Measurements from ENCODE around the gene ZFR. TPM values are rescaled to one million over a fixed set of nuclear protein-coding genes. Genes with fewer than 3 reads are reported as not detected.

The ZFR gene
- total RNA-seq, 1 experiment from 2014 or later = 62.4 TPM

- Histone ChIP-seq H3K9ac (ENCODE audit: extremely low read depth, insufficient read length, low read length) (no peak overlapping the region), H2BK5ac (ENCODE audit: insufficient read length, low read length) (no peak overlapping the region), H2AK5ac (ENCODE audit: insufficient read length, low read length) (no peak overlapping the region), H3K4me2 (ENCODE audit: insufficient read depth, insufficient read length, low read length) (no peak overlapping the region), H4K5ac (ENCODE audit: insufficient read length, low read depth, low read length) (no peak overlapping the region), H3K27me3 (ENCODE audit: insufficient read depth, low read length) (no peaks in the 10 kb centered on the region), H2BK20ac (ENCODE audit: low read depth, low read length, poor library complexity, severe bottlenecking) (no peak overlapping the region), H3K4me1 (ENCODE audit: insufficient read depth, low read length) (no peaks in the 10 kb centered on the region), H4K20me1 (ENCODE audit: control insufficient read depth, insufficient read depth, insufficient read length) (no peaks in the 10 kb centered on the region), H2BK15ac (ENCODE audit: low read depth, low read length) (no peak overlapping the region), H4K8ac (replicated peaks; ENCODE audit: insufficient read length, low read depth, low read length) (no peak overlapping the region), H2BK12ac (ENCODE audit: insufficient read length, low read depth, low read length) (no peak overlapping the region), H3K56ac (ENCODE audit: insufficient read length, low read depth, low read length) (no peak overlapping the region), H2BK120ac (ENCODE audit: low read depth, low read length, poor library complexity, severe bottlenecking) (no peak overlapping the region), H3K23me2 (ENCODE audit: insufficient read length, low read depth, low read length, poor library complexity, severe bottlenecking) (no peaks in the 10 kb centered on the region), H3K14ac (ENCODE audit: insufficient read depth, low read length) (no peak overlapping the region), H3K27ac (ENCODE audit: insufficient read length, low read depth, low read length) (no peak overlapping the region), H3K79me2 (ENCODE audit: insufficient read depth, low read length) (no peaks in the 10 kb centered on the region), H3T11ph (ENCODE audit: low read length) (no peak overlapping the region), H2AFZ (ENCODE audit: low read length) (no peak overlapping the region), H4K91ac (ENCODE audit: insufficient read length, low read depth, low read length) (no peak overlapping the region), H3K4ac (ENCODE audit: low read depth, low read length) (no peak overlapping the region), H3K79me1 (ENCODE audit: insufficient read depth, low read depth, low read length, poor library complexity, severe bottlenecking) (no peaks in the 10 kb centered on the region), H3K23ac (ENCODE audit: insufficient read length, low read depth, low read length) (no peak overlapping the region), H3K18ac (ENCODE audit: insufficient read length, low read depth, low read length) (no peak overlapping the region), H3K9me3 (ENCODE audit: control insufficient read depth, low read depth, low read length) (no peaks in the 10 kb centered on the region)
- WGBS (ENCODE audit: extremely low coverage, insufficient read length, low lambda C conversion rate) = no CpG with 5 or more reads among the region's 1 CpG
- TF ChIP-seq, protein P1, sequence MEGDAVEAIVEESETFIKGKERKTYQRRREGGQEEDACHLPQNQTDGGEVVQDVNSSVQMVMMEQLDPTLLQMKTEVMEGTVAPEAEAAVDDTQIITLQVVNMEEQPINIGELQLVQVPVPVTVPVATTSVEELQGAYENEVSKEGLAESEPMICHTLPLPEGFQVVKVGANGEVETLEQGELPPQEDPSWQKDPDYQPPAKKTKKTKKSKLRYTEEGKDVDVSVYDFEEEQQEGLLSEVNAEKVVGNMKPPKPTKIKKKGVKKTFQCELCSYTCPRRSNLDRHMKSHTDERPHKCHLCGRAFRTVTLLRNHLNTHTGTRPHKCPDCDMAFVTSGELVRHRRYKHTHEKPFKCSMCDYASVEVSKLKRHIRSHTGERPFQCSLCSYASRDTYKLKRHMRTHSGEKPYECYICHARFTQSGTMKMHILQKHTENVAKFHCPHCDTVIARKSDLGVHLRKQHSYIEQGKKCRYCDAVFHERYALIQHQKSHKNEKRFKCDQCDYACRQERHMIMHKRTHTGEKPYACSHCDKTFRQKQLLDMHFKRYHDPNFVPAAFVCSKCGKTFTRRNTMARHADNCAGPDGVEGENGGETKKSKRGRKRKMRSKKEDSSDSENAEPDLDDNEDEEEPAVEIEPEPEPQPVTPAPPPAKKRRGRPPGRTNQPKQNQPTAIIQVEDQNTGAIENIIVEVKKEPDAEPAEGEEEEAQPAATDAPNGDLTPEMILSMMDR (conservative IDR thresholded peaks at IDR 0.05) = no peak
- H3K9me3 Mint-ChIP-seq = peaks cover 19 to 30% of the 10 kb centered on the region in 2 experiments
- no peak overlapping the region for H3K27ac Mint-ChIP-seq
- no peak for DNase-seq
- no peak overlapping the region for H3K4me3 Mint-ChIP-seq
- H3K36me3 Mint-ChIP-seq (ENCODE audit: insufficient read depth in 1 of 3, low read depth in 3 of 3) = peaks cover 0 to 4% (median 0%) of the 10 kb centered on the region in 3 experiments; a peak in 2 of 7 replicates
- H3K27me3 Mint-ChIP-seq (ENCODE audit: low read depth) = peaks cover 1% of the 10 kb centered on the region; the same call in 1 of the 2 replicates
- peaks cover 0 to 4% of the 10 kb centered on the region in 2 experiments; a peak in 1 of 4 replicates for H3K4me1 Mint-ChIP-seq
Observed at GRCh38 chr5:32332361-32332760, 112.2 kb downstream of the ZFR start.
